ENCODE data around the gene ZG16B. TPM values are rescaled to one million over a fixed set of nuclear protein-coding genes. Genes with fewer than 3 reads are reported as not detected.
A peak's percentile ranks its signal among the peaks of the same experiment; 100 is the strongest.

ZG16B gene
- total and polyA plus RNA-seq, 2 of the 8 experiments (the other 6 are each of a cell fraction or from before 2014, with no cell fraction given) = 0.11 TPM; not detected in 1

DNA sequence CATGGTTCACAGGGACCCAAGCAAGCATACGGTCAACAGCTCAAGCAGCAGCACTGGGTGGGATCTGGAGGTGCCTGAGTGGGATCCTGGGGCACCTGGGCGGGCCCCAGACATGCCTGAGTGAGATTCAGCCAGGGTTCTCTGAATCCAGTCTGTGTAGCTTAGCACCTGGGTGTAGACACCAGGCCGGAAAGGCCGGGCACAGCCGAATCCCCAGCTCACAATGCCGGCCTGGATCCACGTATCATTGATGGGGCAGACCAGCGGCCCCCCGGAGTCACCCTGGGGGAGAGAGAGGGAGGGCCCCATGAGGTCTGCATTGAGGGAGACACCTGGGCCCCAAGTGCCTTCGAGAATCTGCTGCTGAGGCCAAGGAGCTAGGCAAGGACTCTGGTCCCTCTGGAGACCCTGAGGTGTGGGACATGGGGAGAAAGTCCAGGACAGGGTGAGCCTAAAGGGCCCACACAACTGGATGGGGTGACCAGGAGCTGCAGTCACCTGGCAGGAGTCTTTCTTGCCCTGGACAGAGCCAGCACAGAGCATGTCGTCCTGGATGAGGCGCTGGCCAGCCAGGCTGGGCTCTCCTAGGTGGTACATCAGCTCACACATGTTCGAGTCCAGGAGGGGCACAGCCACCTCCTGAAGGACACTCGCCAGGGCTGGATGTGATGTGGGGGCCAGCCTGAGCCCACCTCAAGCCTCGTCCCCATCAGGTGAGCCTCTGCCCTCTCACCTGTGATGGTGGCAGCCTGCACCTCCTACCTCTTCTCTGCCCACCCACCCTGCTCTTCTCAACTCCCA is 9.7 kb downstream of the ZG16B start:
- POLR2A ChIA-PET (ENCODE audit: partially characterized antibody) = interaction anchor here (1.0 to 2.2 kb wide), 6 partner anchors 15 to 124 kb away, joined by 3 to 6 read pairs (median 4); partner anchors contain the start of genes ELOB and KREMEN2
- Histone ChIP-seq H2BK15ac (ENCODE audit: low read length) (peak overlapping the region; percentile 81; the same call in 1 of the 2 replicates), H4K91ac (replicated peaks; ENCODE audit: insufficient read length, low read length) (no peak overlapping the region), H3K23me2 (ENCODE audit: low read depth, low read length) (peaks cover 14% of the 10 kb centered on the region; the same call in 1 of the 2 replicates), H4K5ac (ENCODE audit: insufficient read length, low read depth, low read length) (no peak overlapping the region), H4K8ac (ENCODE audit: extremely low read depth, insufficient read depth, low read length) (no peak overlapping the region; the same call in 1 of the 2 replicates), H3K4me1 (replicated peaks in 1 of 4; ENCODE audit: control insufficient read depth in 3 of 4, insufficient read depth in 4 of 4, low read length in 3 of 4) (peaks cover 0 to 11% (median 3%) of the 10 kb centered on the region in 4 experiments; a peak in 5 of 7 replicates), H3K9me3 (ENCODE audit: insufficient read depth in 2 of 2, low read depth in 1 of 2, low read length in 1 of 2) (no peaks in the 10 kb centered on the region), H3K36me3 (ENCODE audit: control insufficient read depth in 2 of 4, insufficient read depth in 4 of 4, low read length in 3 of 4) (no peaks in the 10 kb centered on the region), H2AK5ac (ENCODE audit: low read depth, low read length) (no peak overlapping the region), H3K27ac (ENCODE audit: low read depth, low read length) (no peak overlapping the region), H3K4ac (replicated peaks; ENCODE audit: insufficient read length, low read depth, low read length) (no peak overlapping the region), H2BK120ac (replicated peaks; ENCODE audit: low read depth, low read length) (no peak overlapping the region), H3K18ac (ENCODE audit: extremely low read depth, low read length) (no peak overlapping the region), H3K4me3 (ENCODE audit: extremely low read depth in 1 of 4, insufficient read depth in 2 of 4, low read depth in 3 of 4, low read length in 4 of 4) (no peak overlapping the region), H3K56ac (replicated peaks; ENCODE audit: insufficient read length, low read depth, low read length) (no peak overlapping the region), H4K20me1 (replicated peaks in 1 of 2; ENCODE audit: control insufficient read depth in 1 of 2, insufficient read depth in 2 of 2, low read length in 2 of 2) (peaks cover 0 to 2% of the 10 kb centered on the region in 2 experiments), H3K27me3 (replicated peaks in 1 of 4; ENCODE audit: control insufficient read depth in 3 of 4, extremely low read depth in 1 of 4, insufficient read depth in 3 of 4, low read length in 3 of 4) (peaks cover 0 to 5% (median 2%) of the 10 kb centered on the region in 4 experiments; a peak in 4 of 7 replicates), H3K4me2 (ENCODE audit: insufficient read depth in 1 of 2, low read depth in 2 of 2, low read length in 2 of 2) (no peak overlapping the region), H3K14ac (ENCODE audit: insufficient read length) (no peak overlapping the region), H3K79me2 (ENCODE audit: control insufficient read depth in 1 of 2, insufficient read depth in 2 of 2, low read length in 2 of 2) (no peaks in the 10 kb centered on the region), H2BK5ac (ENCODE audit: low read depth, low read length) (no peak overlapping the region), H2BK12ac (ENCODE audit: low read depth, low read length) (peak overlapping the region; percentile 75; the same call in 1 of the 2 replicates), H2BK20ac (ENCODE audit: low read length) (0 out of 2 replicates have a peak overlapping the region, but pooled peaks have one; percentile 32), H2AFZ (ENCODE audit: low read length) (no peak overlapping the region), H3K79me1 (ENCODE audit: low read depth, low read length) (no peaks in the 10 kb centered on the region), H3K9ac (replicated peaks in 1 of 4; ENCODE audit: extremely low read depth in 1 of 4, low read depth in 3 of 4, low read length in 3 of 4) (no peak overlapping the region), H3K23ac (ENCODE audit: insufficient read length) (no peak overlapping the region)
- 79% methylated on average over 9 of the region's 15 CpGs; no CpG with 5 or more reads in 1 of the 2 experiments for WGBS, 2 experiments (ENCODE audit: extremely low coverage in 1 of 2, insufficient coverage in 1 of 2, insufficient read length in 1 of 2, insufficient replicate concordance in 2 of 2, low coverage in 1 of 2, low lambda C conversion rate in 2 of 2, missing lambda C conversion rate in 1 of 2)
- CTCF ChIA-PET (ENCODE audit: partially characterized antibody) = interaction anchor here (0.5 to 3.9 kb wide), 39 partner anchors 8 to 1670 kb away, joined by 3 to 90 read pairs (median 7); partner anchors contain the start of genes FLYWCH1, FLYWCH2, PRSS22 and PRSS41
- FAIRE-seq = no peak
- no peak for DNase-seq (ENCODE audit: low read depth in 1 of 2, low spot score in 2 of 2)
- TF ChIP-seq TAF1 (IDR thresholded peaks at IDR 0.05; ENCODE audit: low read depth, low read length) (no peak), POLR2AphosphoS5 (IDR thresholded peaks at IDR 0.05; ENCODE audit: low read depth, low read length) (no peak), SRF (IDR thresholded peaks at IDR 0.05; ENCODE audit: low read depth, low read length) (no peak), BCL11A (IDR thresholded peaks at IDR 0.05; ENCODE audit: low read depth in 2 of 2, low read length in 2 of 2) (no peak), RXRA (IDR thresholded peaks at IDR 0.05; ENCODE audit: insufficient read depth, low read depth, low read length) (no peak), HDAC6 (IDR thresholded peaks at IDR 0.05; ENCODE audit: low read depth, low read length) (no peak), HDAC2 (IDR thresholded peaks at IDR 0.05; ENCODE audit: borderline replicate concordance in 1 of 2, low read depth in 2 of 2, low read length in 2 of 2) (no peak), SIN3A (conservative IDR thresholded peaks at IDR 0.05 in 1 of 2, IDR thresholded peaks at IDR 0.05 in 1 of 2; ENCODE audit: low read depth in 1 of 2, low read length in 2 of 2) (no peak), SIRT6 (IDR thresholded peaks at IDR 0.05; ENCODE audit: low read length) (no peak)
- TF ChIP-seq, protein P1, sequence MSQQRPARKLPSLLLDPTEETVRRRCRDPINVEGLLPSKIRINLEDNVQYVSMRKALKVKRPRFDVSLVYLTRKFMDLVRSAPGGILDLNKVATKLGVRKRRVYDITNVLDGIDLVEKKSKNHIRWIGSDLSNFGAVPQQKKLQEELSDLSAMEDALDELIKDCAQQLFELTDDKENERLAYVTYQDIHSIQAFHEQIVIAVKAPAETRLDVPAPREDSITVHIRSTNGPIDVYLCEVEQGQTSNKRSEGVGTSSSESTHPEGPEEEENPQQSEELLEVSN (IDR thresholded peaks at IDR 0.05) = no peak

All from H1 (cell line).